SK-N-SH (cell line): ENCODE data around the gene SIN3A. TPM values are rescaled to one million over a fixed set of nuclear protein-coding genes. Genes with fewer than 3 reads are reported as not detected.

Experiments used
- CTCF ChIA-PET: fragments of 300-600, 350-600 bp; formaldehyde crosslinking; extraction: SDS; loops from one replicate; lab custom pipeline; 2021; lab: Yijun Ruan, JAX
- POLR2A ChIA-PET: fragments of 350-600 bp; sonication (Branson Sonifier 250); formaldehyde crosslinking; extraction: SDS; loops from one replicate; lab custom pipeline; 2020; ENCODE audit warnings: antibody characterized with exemption, inconsistent platforms; lab: Yijun Ruan, JAX
- DNase-seq: peaks from one replicate; pipeline ENCODE4 v3.0.0; 2012
- H2AFZ ChIP-seq: fragments of 200-600 bp; sonication (generic); 2 replicates; pipeline ENCODE4 v1.8.1; 2016; ENCODE audit warnings: antibody characterized with exemption, mild to moderate bottlenecking, low read depth
- H3F3A ChIP-seq: fragments of 200-600 bp; sonication (generic); replicated peaks from 2 replicates; pipeline ENCODE3; 2016; ENCODE audit warnings: antibody characterized with exemption, mild to moderate bottlenecking; ENCODE audit not compliant: insufficient read depth
- H3K27ac ChIP-seq, 2 experiments: fragments of 200-500 bp in 1 of 2; fragments of 200-600 bp in 1 of 2; sonication (Bioruptor generic) in 1 of 2; sonication (generic), shearing (Covaris generic) in 1 of 2; 2 replicates each; pipeline versions ENCODE4 v1.5.1 to v1.6.1; 2014 to 2016; ENCODE audit warnings: low read depth in 2 of 2, inconsistent platforms in 1 of 2, low read length in 1 of 2, mild to moderate bottlenecking in 1 of 2, mixed read lengths in 1 of 2
- H3K27me3 ChIP-seq: fragments of 200-600 bp; sonication (generic), shearing (Covaris generic); 2 replicates; pipeline ENCODE4 v1.6.1; 2016; ENCODE audit warnings: mixed run types; ENCODE audit not compliant: insufficient read depth
- H3K36me3 ChIP-seq, 2 experiments: fragments of 200-500 bp in 1 of 2; fragments of 200-600 bp in 1 of 2; sonication (Bioruptor generic) in 1 of 2; sonication (generic) in 1 of 2; replicated peaks in 1 of 2; 2 replicates each; pipeline versions ENCODE3 to v1.5.1; 2014 to 2016; ENCODE audit warnings: low read length in 1 of 2, mild to moderate bottlenecking in 1 of 2; ENCODE audit not compliant: insufficient read depth in 2 of 2, control insufficient read depth in 1 of 2
- H3K4me1 ChIP-seq, 2 experiments: fragments of 200-500 bp in 1 of 2; fragments of 200-600 bp in 1 of 2; sonication (Bioruptor generic) in 1 of 2; sonication (generic), shearing (Covaris generic) in 1 of 2; 2 replicates each; pipeline versions ENCODE4 v1.5.1 to v1.6.1; 2014 to 2016; ENCODE audit warnings: low read depth in 1 of 2, low read length in 1 of 2, mixed run types in 1 of 2; ENCODE audit not compliant: insufficient read depth in 2 of 2, control insufficient read depth in 1 of 2
- H3K4me2 ChIP-seq: fragments of 200-600 bp; sonication (generic), shearing (Covaris generic); 2 replicates; pipeline ENCODE4 v1.6.1; 2017; ENCODE audit warnings: mixed run types
- H3K4me3 ChIP-seq, 2 experiments: fragments of 200-500 bp in 1 of 2; fragments of 200-600 bp in 1 of 2; sonication (Bioruptor generic) in 1 of 2; sonication (generic), shearing (Covaris generic) in 1 of 2; 2 replicates each; pipeline versions ENCODE4 v1.5.1 to v1.8.1; 2014 to 2016; ENCODE audit warnings: low read depth in 2 of 2, inconsistent platforms in 1 of 2, low read length in 1 of 2, mild to moderate bottlenecking in 1 of 2, mixed read lengths in 1 of 2, moderate library complexity in 1 of 2
- H3K79me2 ChIP-seq: fragments of 200-600 bp; sonication (generic); 2 replicates; pipeline ENCODE4 v1.8.1; 2017; ENCODE audit warnings: mild to moderate bottlenecking; ENCODE audit not compliant: insufficient read depth
- H3K9ac ChIP-seq: fragments of 200-600 bp; sonication (generic); 2 replicates; pipeline ENCODE4 v1.6.1; 2017; ENCODE audit warnings: mixed run types
- H3K9me2 ChIP-seq: fragments of 200-600 bp; sonication (generic); 2 replicates; pipeline ENCODE4 v1.6.1; 2017; ENCODE audit warnings: mixed run types
- H3K9me3 ChIP-seq: fragments of 200-600 bp; sonication (generic); 2 replicates; pipeline ENCODE4 v1.6.1; 2017; ENCODE audit warnings: mixed run types, mild to moderate bottlenecking, moderate library complexity
- H4K20me1 ChIP-seq: fragments of 200-600 bp; sonication (generic); 2 replicates; pipeline ENCODE4 v1.6.1; 2017; ENCODE audit warnings: mild to moderate bottlenecking, mixed run types; ENCODE audit not compliant: insufficient read depth
- CHD2 ChIP-seq: fragments of 150-350 bp; IDR thresholded peaks from 2 replicates; pipeline ENCODE4 v1.6.1; 2018; ENCODE audit warnings: low read length; ENCODE audit not compliant: partially characterized antibody
- ELF1 ChIP-seq: IDR thresholded peaks from 2 replicates; pipeline ENCODE4 v1.4.0; 2012
- EP300 ChIP-seq, 2 experiments: IDR thresholded peaks; 2 replicates each; pipeline versions ENCODE4 v1.4.0 to v1.6.1; 2012; ENCODE audit warnings: borderline replicate concordance in 1 of 2, low read depth in 1 of 2, low read length in 1 of 2
- EZH2phosphoT487 ChIP-seq: fragments of 200-600 bp; sonication (generic); IDR thresholded peaks from 2 replicates; pipeline ENCODE4 v1.6.1; 2017; ENCODE audit warnings: low read depth, mixed run types, mild to moderate bottlenecking, antibody characterized with exemption, moderate library complexity, borderline replicate concordance
- FOXM1 ChIP-seq: IDR thresholded peaks from 2 replicates; pipeline ENCODE4 v1.4.0; 2012; ENCODE audit warnings: low read depth, mild to moderate bottlenecking
- GABPA ChIP-seq: IDR thresholded peaks from 2 replicates; pipeline ENCODE4 v1.4.0; 2012; ENCODE audit warnings: low read depth, mild to moderate bottlenecking
- GATA2 ChIP-seq: sonication (generic); formaldehyde crosslinking; IDR thresholded peaks from 2 replicates; pipeline ENCODE4 v1.5.0; 2020; ENCODE audit warnings: mild to moderate bottlenecking, missing genetic modification reagents
- JUND ChIP-seq: IDR thresholded peaks from 2 replicates; pipeline ENCODE4 v1.4.0; 2012
- MXI1 ChIP-seq: IDR thresholded peaks from 2 replicates; pipeline ENCODE4 v1.6.1; 2012; ENCODE audit warnings: mild to moderate bottlenecking, low read depth, low read length, improper control_type of control experiment
- NFIC ChIP-seq: IDR thresholded peaks from 2 replicates; pipeline ENCODE4 v1.4.0; 2012; ENCODE audit warnings: borderline replicate concordance
- NRF1 ChIP-seq: IDR thresholded peaks from 2 replicates; pipeline ENCODE4 v1.6.1; 2012; ENCODE audit warnings: low read depth, mild to moderate bottlenecking, low read length
- POLR2AphosphoS5 ChIP-seq: IDR thresholded peaks from 2 replicates; pipeline ENCODE4 v1.6.1; 2012; ENCODE audit warnings: low read depth, low read length
- RAD21 ChIP-seq: IDR thresholded peaks from 2 replicates; pipeline ENCODE4 v1.6.1; 2012; ENCODE audit warnings: mild to moderate bottlenecking, low read length
- RCOR1 ChIP-seq: fragments of 150-350 bp; IDR thresholded peaks from 2 replicates; pipeline ENCODE4 v1.6.1; 2017; ENCODE audit warnings: antibody characterized with exemption, low read length
- RFX5 ChIP-seq: IDR thresholded peaks from 2 replicates; pipeline ENCODE4 v1.6.1; 2012; ENCODE audit warnings: mild to moderate bottlenecking, improper control_type of control experiment, low read length
- RXRA ChIP-seq: IDR thresholded peaks from 2 replicates; pipeline ENCODE4 v1.4.0; 2012; ENCODE audit warnings: low read depth, mild to moderate bottlenecking, borderline replicate concordance
- SIN3A ChIP-seq: IDR thresholded peaks from 2 replicates; pipeline ENCODE4 v1.6.1; 2012; ENCODE audit warnings: low read depth, mild to moderate bottlenecking, low read length, moderate library complexity, borderline replicate concordance
- TAF1 ChIP-seq: IDR thresholded peaks from 2 replicates; pipeline ENCODE4 v1.6.1; 2012; ENCODE audit warnings: low read depth, mild to moderate bottlenecking, low read length, moderate library complexity, borderline replicate concordance
- TCF12 ChIP-seq: IDR thresholded peaks from 2 replicates; pipeline ENCODE4 v1.4.0; 2012
- TEAD4 ChIP-seq: IDR thresholded peaks from 2 replicates; pipeline ENCODE4 v1.4.0; 2012; ENCODE audit warnings: mild to moderate bottlenecking, borderline replicate concordance; ENCODE audit not compliant: insufficient read depth
- USF1 ChIP-seq: IDR thresholded peaks from 2 replicates; pipeline ENCODE4 v1.4.0; 2012; ENCODE audit warnings: low read depth, borderline replicate concordance
- YY1 ChIP-seq: IDR thresholded peaks from 2 replicates; pipeline ENCODE4 v1.4.0; 2012; ENCODE audit warnings: low read depth, mild to moderate bottlenecking
- WGBS: methylation state at CpG from one replicate; pipeline ENCODE4 v1.1.6; 2017; ENCODE audit warnings: low lambda C conversion rate; 5-methylcytosine and 5-hydroxymethylcytosine counted together
- polyA plus RNA-seq, 3 experiments: library from polyadenylated mRNA; depleted of rRNA; stranded (reverse); fragments of >200 nt; gene quantifications; 2 replicates each; pipeline ENCODE4 v1.2.3, GENCODE V29; 2012
- TF ChIP-seq, protein P1 (sequence below): IDR thresholded peaks from 2 replicates; pipeline ENCODE4 v1.4.0; 2012; ENCODE audit warnings: low read depth
- TF ChIP-seq, protein P2 (sequence below): IDR thresholded peaks from 2 replicates; pipeline ENCODE4 v1.4.0; 2012; ENCODE audit warnings: low read depth, borderline replicate concordance
- TF ChIP-seq, protein P3 (sequence below): fragments of 150-350 bp; IDR thresholded peaks from 2 replicates; pipeline ENCODE4 v1.6.1; 2016; ENCODE audit warnings: mild to moderate bottlenecking, low read depth, low read length
- TF ChIP-seq, protein P4 (sequence below): fragments of 200-600 bp; sonication (generic); IDR thresholded peaks from 2 replicates; pipeline ENCODE4 v1.6.1; 2017; ENCODE audit warnings: antibody characterized with exemption, mild to moderate bottlenecking, moderate library complexity

The SIN3A gene
- polyA plus RNA-seq, 1 of the 3 experiments (the other 2 are of a cell fraction), result 32.2 TPM

DNA sequence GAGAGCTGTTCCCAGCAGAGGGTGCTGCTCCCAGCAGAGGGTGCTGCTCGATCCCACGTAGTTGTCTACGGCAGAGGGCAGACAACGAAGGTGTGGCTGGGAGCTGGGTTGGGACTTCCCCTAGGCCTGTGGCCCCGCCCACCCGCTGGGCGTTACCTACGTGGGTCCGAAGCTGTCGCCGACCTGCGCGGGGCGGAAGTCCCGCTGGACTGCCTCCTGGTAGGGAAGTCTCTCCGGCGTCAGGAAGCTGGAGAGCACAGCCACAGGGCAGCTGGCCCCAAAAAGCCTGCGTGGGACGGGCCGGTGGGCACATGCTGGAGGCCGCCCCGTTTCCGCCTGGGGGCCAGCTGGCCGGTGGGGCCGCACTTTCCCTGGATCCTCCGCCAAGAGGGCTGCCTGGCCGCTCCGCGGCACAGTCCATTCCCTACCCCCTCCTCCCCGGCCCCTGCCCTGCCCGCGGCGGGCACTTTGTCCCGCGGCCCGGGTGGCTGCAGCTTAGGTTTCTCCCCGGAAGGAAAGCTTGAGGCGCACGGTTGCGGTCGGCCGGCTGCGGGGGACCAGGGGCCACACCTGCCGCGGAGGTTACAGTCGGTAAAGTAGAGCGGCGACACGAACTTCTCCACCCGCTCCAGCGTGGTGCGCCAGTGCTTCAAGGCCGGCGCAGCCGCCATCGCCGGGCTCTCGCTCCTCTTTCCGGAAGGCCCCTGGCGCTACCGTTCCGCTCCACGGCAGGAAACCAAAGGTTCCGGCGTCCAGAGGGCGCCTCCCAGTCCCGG, 83.4 kb downstream of the SIN3A start, which contains the start of gene MAN2C1:
Gene MAN2C1 (minus strand): TSS at position 695 of the 776 bp plus-strand sequence. CDS start 24 bp downstream, at position 671.
- H3K4me1 ChIP-seq, result peaks cover 5 to 16% of the 10 kb centered on the region in 2 experiments; a peak in 3 of 4 replicates
- peak within 1 kb of the TSS; percentile 92 for H3K4me2 ChIP-seq
- peak within 1 kb of the TSS; percentile 90 to 92 for H3K27ac ChIP-seq
- H3K9ac ChIP-seq, result peak within 1 kb of the TSS; percentile 96
- ChIA-PET POLR2A (interaction anchor here (0.7 to 2.5 kb wide), 15 partner anchors 8 to 314 kb away, joined by 3 to 21 read pairs (median 6); partner anchors contain the start of genes COMMD4, IMP3, SIN3A and SNUPN), CTCF (interaction anchor here (0.5 to 3.5 kb wide), 49 partner anchors 9 to 845 kb away, joined by 3 to 29 read pairs (median 4); partner anchors contain the start of genes C15orf39, IMP3, NEIL1 and PPCDC)
- H2AFZ ChIP-seq, result peak within 1 kb of the TSS; percentile 74; the same call in 1 of the 2 replicates
- DNase-seq, result peak; percentile 96
- peaks cover 10% of the 10 kb centered on the region for H3F3A ChIP-seq
- H3K9me3 ChIP-seq, result no peaks in the 10 kb centered on the region
- peak within 1 kb of the TSS; percentile 73 to 92 for H3K4me3 ChIP-seq
- H3K9me2 ChIP-seq, result no peaks in the 10 kb centered on the region
- 2% methylated on average over 29 of the region's 67 CpGs for WGBS
- H3K36me3 ChIP-seq, result peaks cover 49 to 55% of the 10 kb centered on the region in 2 experiments
- no peaks in the 10 kb centered on the region; the same call in 1 of the 2 replicates for H4K20me1 ChIP-seq
- peaks cover 40% of the 10 kb centered on the region for H3K79me2 ChIP-seq
- no peaks in the 10 kb centered on the region for H3K27me3 ChIP-seq
- TF ChIP-seq RFX5 (no peak), RAD21 (peak; percentile 64), RXRA (peak; percentile 34; the same call in 1 of the 2 replicates), FOXM1 (no peak), GABPA (peak; percentile 91), MXI1 (peak; percentile 96), POLR2AphosphoS5 (peak; percentile 68), TCF12 (peak; percentile 37), NRF1 (peak; percentile 50), GATA2 (CRISPR knock-in tag) (no peak), USF1 (peak; percentile 44), TEAD4 (peak; percentile 47; the same call in 1 of the 2 replicates), RCOR1 (peak; percentile 41), JUND (no peak), SIN3A (peak; percentile 81; the same call in 1 of the 2 replicates), YY1 (peak; percentile 89), NFIC (0 out of 2 replicates have a peak, but pooled peaks have one; percentile 31), EZH2phosphoT487 (no peak), EP300 (IDR thresholded peaks at IDR 0.05; ENCODE audit: borderline replicate concordance in 1 of 2, low read depth in 1 of 2, low read length in 1 of 2) (0 out of 4 replicates have a peak, but pooled peaks of 1 of the 2 experiments have one; percentile 61), CHD2 (peak; percentile 75), ELF1 (peak; percentile 83), TAF1 (peak; percentile 99)
- TF ChIP-seq, protein P1, sequence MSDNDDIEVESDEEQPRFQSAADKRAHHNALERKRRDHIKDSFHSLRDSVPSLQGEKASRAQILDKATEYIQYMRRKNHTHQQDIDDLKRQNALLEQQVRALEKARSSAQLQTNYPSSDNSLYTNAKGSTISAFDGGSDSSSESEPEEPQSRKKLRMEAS, result peak; percentile 69
- TF ChIP-seq, protein P2, sequence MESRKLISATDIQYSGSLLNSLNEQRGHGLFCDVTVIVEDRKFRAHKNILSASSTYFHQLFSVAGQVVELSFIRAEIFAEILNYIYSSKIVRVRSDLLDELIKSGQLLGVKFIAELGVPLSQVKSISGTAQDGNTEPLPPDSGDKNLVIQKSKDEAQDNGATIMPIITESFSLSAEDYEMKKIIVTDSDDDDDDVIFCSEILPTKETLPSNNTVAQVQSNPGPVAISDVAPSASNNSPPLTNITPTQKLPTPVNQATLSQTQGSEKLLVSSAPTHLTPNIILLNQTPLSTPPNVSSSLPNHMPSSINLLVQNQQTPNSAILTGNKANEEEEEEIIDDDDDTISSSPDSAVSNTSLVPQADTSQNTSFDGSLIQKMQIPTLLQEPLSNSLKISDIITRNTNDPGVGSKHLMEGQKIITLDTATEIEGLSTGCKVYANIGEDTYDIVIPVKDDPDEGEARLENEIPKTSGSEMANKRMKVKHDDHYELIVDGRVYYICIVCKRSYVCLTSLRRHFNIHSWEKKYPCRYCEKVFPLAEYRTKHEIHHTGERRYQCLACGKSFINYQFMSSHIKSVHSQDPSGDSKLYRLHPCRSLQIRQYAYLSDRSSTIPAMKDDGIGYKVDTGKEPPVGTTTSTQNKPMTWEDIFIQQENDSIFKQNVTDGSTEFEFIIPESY, result peak; percentile 60; the same call in 1 of the 2 replicates
- TF ChIP-seq, protein P3, sequence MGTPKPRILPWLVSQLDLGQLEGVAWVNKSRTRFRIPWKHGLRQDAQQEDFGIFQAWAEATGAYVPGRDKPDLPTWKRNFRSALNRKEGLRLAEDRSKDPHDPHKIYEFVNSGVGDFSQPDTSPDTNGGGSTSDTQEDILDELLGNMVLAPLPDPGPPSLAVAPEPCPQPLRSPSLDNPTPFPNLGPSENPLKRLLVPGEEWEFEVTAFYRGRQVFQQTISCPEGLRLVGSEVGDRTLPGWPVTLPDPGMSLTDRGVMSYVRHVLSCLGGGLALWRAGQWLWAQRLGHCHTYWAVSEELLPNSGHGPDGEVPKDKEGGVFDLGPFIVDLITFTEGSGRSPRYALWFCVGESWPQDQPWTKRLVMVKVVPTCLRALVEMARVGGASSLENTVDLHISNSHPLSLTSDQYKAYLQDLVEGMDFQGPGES, result no peak
- TF ChIP-seq, protein P4, sequence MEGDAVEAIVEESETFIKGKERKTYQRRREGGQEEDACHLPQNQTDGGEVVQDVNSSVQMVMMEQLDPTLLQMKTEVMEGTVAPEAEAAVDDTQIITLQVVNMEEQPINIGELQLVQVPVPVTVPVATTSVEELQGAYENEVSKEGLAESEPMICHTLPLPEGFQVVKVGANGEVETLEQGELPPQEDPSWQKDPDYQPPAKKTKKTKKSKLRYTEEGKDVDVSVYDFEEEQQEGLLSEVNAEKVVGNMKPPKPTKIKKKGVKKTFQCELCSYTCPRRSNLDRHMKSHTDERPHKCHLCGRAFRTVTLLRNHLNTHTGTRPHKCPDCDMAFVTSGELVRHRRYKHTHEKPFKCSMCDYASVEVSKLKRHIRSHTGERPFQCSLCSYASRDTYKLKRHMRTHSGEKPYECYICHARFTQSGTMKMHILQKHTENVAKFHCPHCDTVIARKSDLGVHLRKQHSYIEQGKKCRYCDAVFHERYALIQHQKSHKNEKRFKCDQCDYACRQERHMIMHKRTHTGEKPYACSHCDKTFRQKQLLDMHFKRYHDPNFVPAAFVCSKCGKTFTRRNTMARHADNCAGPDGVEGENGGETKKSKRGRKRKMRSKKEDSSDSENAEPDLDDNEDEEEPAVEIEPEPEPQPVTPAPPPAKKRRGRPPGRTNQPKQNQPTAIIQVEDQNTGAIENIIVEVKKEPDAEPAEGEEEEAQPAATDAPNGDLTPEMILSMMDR, result peak; percentile 75; the same call in 1 of the 2 replicates
